Measurements from ENCODE around the gene SNX9. TPM values are rescaled to one million over a fixed set of nuclear protein-coding genes. Genes with fewer than 3 reads are reported as not detected.

Gene SNX9
- total RNA-seq, 2 donors from 2014 or later: 87.2 to 90.8 TPM

DNA sequence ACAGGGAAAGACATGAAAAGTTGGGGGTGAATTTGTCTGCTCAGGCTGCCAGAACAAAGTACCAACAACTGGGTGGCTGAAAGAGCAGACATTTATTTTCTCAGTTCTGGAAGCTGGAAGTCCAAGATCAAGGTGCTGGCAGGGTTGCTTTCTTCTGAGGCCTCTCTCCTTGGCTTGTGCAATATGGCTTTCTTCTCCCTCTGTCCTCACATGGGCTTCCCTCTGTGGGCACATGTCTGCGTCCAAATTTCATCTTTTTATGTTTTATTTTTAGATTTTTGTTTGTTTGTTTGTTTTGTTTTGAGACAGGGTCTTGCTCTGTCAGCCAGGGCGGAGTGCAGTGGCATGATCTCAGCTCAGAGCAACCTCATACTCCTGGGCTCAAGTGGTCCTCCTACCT is 152.4 kb downstream of the SNX9 start:
- H3K4me1 ChIP-seq (ENCODE audit: control insufficient read depth in 1 of 2, low read depth in 2 of 2): no peaks in the 10 kb centered on the region
- H3K27me3 ChIP-seq (replicated peaks; ENCODE audit: insufficient read depth): no peaks in the 10 kb centered on the region
- H3K36me3 ChIP-seq: no peaks in the 10 kb centered on the region
- DNase-seq (ENCODE audit: low spot score) (no peak), ATAC-seq (ENCODE audit: insufficient number of reproducible peaks, low FRiP score, low read depth) (no peak)
- no peak overlapping the region for H3K27ac ChIP-seq
- H3K9me3 ChIP-seq: no peaks in the 10 kb centered on the region
- no peak overlapping the region for H3K4me3 ChIP-seq
- TF ChIP-seq, protein P1, sequence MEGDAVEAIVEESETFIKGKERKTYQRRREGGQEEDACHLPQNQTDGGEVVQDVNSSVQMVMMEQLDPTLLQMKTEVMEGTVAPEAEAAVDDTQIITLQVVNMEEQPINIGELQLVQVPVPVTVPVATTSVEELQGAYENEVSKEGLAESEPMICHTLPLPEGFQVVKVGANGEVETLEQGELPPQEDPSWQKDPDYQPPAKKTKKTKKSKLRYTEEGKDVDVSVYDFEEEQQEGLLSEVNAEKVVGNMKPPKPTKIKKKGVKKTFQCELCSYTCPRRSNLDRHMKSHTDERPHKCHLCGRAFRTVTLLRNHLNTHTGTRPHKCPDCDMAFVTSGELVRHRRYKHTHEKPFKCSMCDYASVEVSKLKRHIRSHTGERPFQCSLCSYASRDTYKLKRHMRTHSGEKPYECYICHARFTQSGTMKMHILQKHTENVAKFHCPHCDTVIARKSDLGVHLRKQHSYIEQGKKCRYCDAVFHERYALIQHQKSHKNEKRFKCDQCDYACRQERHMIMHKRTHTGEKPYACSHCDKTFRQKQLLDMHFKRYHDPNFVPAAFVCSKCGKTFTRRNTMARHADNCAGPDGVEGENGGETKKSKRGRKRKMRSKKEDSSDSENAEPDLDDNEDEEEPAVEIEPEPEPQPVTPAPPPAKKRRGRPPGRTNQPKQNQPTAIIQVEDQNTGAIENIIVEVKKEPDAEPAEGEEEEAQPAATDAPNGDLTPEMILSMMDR (IDR thresholded peaks at IDR 0.05): no peak

DNA sequence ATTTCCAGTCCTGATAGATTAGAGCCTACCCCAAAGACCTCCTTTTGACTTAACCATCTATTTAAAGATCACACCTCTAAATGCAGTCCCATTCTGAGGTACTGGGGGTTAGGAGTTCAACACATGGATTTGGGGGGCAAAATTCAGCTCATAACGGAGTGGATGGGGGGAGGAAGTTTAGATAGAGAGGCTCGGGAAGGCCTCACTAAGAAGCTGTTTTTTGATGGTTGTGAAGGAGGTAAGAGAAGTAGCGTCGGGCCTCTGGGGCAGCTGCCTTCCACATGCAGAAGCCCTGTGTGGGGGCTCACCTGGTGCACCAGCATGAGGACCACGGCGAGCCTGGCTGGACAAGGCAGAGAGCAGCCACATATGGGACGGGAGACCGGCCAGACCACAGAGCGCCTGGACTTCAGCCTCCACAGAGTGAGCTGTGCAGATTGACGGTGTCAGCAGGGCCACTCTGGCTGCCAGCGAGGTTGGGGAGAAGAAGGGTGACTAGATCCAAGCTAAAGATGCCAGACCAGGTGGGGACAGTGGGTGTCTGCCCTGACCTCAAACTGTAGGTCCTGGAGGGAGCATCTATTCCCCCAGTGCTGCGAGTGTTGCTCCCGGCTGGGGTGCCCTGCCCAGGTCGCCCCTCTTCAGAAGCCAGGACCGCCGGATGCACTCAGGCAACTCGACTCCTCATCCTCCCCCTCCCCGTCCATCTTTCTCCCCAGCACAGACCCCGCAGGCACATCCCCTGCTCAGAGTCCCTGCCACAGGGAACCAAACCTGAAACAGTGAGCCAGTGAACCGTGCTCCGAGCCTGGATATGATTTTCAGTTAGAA is 153.5 kb downstream of the SNX9 start:
- H3K4me1 ChIP-seq (ENCODE audit: control insufficient read depth in 1 of 2, low read depth in 2 of 2): peaks cover 0 to 8% of the 10 kb centered on the region in 2 donors
- no peaks in the 10 kb centered on the region for H3K27me3 ChIP-seq (replicated peaks; ENCODE audit: insufficient read depth)
- H3K36me3 ChIP-seq: no peaks in the 10 kb centered on the region
- H3K27ac ChIP-seq: no peak overlapping the region
- TF ChIP-seq, protein P1 (IDR thresholded peaks at IDR 0.05): no peak
- ATAC-seq (ENCODE audit: insufficient number of reproducible peaks, low FRiP score, low read depth) (no peak), DNase-seq (ENCODE audit: low spot score) (no peak)
- H3K4me3 ChIP-seq: no peak overlapping the region
- H3K9me3 ChIP-seq: no peaks in the 10 kb centered on the region

DNA sequence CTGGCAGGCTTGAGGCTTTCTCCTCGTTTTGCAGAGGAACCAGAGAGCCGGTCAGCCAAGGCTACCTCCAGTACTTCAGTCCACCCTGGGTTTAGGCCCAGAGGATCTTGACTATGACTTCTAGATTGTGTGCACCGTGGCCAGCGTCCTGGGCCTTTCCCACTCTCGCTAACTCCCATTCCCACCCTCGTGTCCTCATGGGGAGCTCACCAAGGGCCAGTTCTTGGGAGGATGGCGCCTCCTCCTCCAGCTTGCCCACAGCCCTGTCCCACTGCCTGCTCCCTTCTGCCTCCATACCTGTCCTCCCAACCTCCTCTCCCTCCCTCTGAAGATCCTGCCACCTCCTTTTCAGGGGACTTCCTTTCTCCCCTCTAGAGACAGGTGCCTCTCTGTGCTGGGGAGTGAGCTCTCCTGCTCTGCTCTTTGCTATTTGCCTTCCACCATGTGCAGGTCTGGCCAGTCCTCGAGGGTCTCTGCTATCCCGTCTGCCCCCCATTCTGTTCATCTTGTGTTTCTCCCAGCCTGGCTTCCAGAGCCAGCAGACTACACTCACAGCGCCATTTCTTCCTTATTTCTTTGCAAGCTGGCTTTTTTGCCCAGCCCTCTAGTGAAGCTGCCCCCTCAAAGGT is 154.2 kb downstream of the SNX9 start:
- Histone ChIP-seq H3K36me3 (no peaks in the 10 kb centered on the region), H3K4me3 (no peak overlapping the region), H3K27ac (no peak overlapping the region), H3K4me1 (ENCODE audit: control insufficient read depth in 1 of 2, low read depth in 2 of 2) (peaks cover 0 to 8% of the 10 kb centered on the region in 2 donors), H3K27me3 (replicated peaks; ENCODE audit: insufficient read depth) (no peaks in the 10 kb centered on the region), H3K9me3 (no peaks in the 10 kb centered on the region)
- TF ChIP-seq, protein P1 (IDR thresholded peaks at IDR 0.05): no peak
- DNase-seq (ENCODE audit: low spot score) (no peak), ATAC-seq (ENCODE audit: insufficient number of reproducible peaks, low FRiP score, low read depth) (no peak)

DNA sequence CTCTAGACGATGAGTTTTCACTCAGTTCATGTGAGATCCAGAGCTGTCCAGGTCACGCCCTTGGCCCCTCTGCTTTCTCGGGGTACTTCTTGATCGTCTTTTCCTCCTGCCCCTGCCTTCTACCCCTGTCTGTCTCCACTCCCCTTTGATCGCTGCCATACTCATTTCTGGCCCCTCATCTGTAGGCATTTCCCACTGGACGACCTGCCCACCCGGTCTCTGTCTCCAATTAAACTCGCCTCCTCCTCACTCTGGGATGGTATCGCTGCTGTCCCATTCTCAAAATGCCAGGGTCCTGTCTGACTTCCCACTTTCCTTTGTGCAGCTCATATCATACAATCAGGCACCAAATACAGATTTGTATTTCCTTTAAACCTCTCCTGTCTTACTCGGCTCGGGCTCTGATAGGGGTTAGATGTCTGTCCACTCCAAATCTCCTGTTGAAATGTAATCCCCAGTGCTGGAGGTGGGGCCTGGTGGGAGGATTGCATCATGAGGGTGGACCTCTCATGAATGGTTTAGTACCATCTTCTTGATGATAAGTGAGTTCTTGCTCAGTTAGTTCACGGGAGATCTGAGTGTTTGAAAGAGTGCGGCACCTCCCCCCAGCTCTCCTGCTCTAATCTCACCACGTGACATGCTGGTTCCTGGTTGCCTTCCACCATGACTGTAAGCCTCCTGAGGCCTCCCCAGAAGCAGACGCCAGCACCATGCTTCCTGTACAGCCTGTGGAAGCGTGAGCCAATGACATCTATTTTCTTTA is 155.2 kb downstream of the SNX9 start:
- no peak overlapping the region for H3K27ac ChIP-seq

More for the DNA sequence above, 155.2 kb downstream of the SNX9 start:
- H3K4me1 ChIP-seq (ENCODE audit: control insufficient read depth in 1 of 2, low read depth in 2 of 2): peaks cover 2 to 16% of the 10 kb centered on the region in 2 donors
- ATAC-seq (ENCODE audit: insufficient number of reproducible peaks, low FRiP score, low read depth): no peak
- DNase-seq (ENCODE audit: low spot score): no peak
- no peak overlapping the region for H3K4me3 ChIP-seq
- TF ChIP-seq, protein P1 (IDR thresholded peaks at IDR 0.05): no peak
- no peaks in the 10 kb centered on the region for H3K36me3 ChIP-seq
- no peaks in the 10 kb centered on the region for H3K9me3 ChIP-seq
- no peaks in the 10 kb centered on the region for H3K27me3 ChIP-seq (replicated peaks; ENCODE audit: insufficient read depth)
